Activated naive CD4-positive, alpha-beta T cell treated with anti-CD3 and anti-CD28 coated beads, Interleukin-2, amount 50 U/mL, for 24 hours (primary cell): ENCODE results near the gene NKIRAS1.
A peak's percentile ranks its signal among the peaks of the same experiment; 100 is the strongest.

Experiments
- H3K27ac Mint-ChIP-seq: one replicate; pipeline ENCODE4 v1.8.0; 2021; ENCODE audit warnings: mild to moderate bottlenecking, mixed read lengths
- H3K27me3 Mint-ChIP-seq: one replicate; pipeline ENCODE4 v1.8.0; 2021; ENCODE audit warnings: mixed read lengths
- H3K36me3 Mint-ChIP-seq: one replicate; pipeline ENCODE4 v1.8.0; 2021; ENCODE audit warnings: mixed read lengths
- H3K4me1 Mint-ChIP-seq: one replicate; pipeline ENCODE4 v1.8.0; 2021; ENCODE audit warnings: mixed read lengths
- H3K4me3 Mint-ChIP-seq: one replicate; pipeline ENCODE4 v1.8.0; 2021; ENCODE audit warnings: mild to moderate bottlenecking, mixed read lengths
- H3K9me3 Mint-ChIP-seq: one replicate; pipeline ENCODE4 v1.8.0; 2021; ENCODE audit warnings: mixed read lengths

Gene NKIRAS1

DNA sequence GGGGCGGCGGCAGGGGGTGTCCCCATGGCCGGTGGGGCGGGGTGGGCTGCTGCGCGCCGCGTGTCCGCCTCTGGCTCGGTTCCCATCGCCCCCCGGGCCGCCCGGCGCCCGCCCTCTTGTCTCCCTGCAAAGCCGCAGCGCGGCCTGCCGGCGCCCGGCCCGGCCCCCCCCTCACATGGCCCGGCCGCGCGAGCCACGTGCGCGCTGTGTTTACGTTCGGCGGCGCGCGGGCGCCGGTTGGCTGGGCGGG lies 28.8 kb upstream of the NKIRAS1 start:
- H3K4me1 Mint-ChIP-seq: peaks cover 52% of the 10 kb centered on the region
- peak overlapping the region; percentile 76 for H3K27ac Mint-ChIP-seq
- no peaks in the 10 kb centered on the region for H3K9me3 Mint-ChIP-seq
- H3K36me3 Mint-ChIP-seq: peaks cover 2% of the 10 kb centered on the region
- H3K4me3 Mint-ChIP-seq: peak overlapping the region; percentile 58
- no peaks in the 10 kb centered on the region for H3K27me3 Mint-ChIP-seq

DNA sequence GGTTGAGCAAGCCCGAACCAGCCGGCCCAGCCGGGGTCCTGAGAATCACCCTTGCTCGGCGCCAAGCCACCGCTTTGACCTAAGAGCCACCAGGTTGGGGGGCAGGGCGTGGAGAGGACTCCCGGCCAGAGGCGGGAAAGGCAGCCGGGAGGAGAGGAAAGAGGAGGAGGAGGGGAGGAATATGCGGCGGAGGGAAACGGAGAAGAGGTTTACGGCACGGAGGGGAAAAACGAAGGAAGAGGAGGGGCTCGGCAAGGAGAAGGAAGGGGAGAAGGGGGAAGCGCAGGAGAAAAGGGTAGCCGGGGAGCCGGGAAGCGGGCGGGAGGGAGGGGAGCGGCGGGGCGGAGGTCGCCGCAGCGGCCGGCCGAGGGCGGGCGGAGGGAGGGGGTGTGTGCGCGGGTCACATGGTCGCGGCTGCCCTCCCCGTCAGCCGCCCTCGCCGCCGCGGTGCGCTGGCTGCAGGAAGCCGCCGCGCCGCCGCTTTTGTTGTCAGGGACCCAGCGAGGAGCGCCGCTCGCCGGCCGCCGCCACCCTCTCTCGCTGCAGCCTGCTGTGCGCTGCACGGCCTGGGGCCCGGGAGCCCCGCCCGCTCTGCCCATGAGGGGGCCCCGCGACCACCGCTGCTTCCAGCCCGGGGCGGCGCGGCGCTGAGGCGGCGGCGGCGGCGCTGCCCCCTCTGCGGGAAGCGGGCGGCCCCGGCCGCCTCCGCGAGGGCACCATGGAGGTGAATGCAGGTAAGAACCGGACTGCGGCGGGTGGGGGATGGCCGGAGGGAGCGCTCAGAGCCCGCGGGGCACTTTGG lies 28.3 kb upstream of the NKIRAS1 start, which contains the start of gene NR1D2:
TSS of gene NR1D2 (plus strand) at position 426 of the 802 bp plus-strand sequence. CDS start at position 719, 293 bp downstream.
- Mint-ChIP-seq H3K9me3 (no peaks in the 10 kb centered on the region), H3K27me3 (no peaks in the 10 kb centered on the region), H3K27ac (peak within 1 kb of the TSS; percentile 87), H3K4me1 (peaks cover 47% of the 10 kb centered on the region), H3K4me3 (peak within 1 kb of the TSS; percentile 86), H3K36me3 (peaks cover 2% of the 10 kb centered on the region)

DNA sequence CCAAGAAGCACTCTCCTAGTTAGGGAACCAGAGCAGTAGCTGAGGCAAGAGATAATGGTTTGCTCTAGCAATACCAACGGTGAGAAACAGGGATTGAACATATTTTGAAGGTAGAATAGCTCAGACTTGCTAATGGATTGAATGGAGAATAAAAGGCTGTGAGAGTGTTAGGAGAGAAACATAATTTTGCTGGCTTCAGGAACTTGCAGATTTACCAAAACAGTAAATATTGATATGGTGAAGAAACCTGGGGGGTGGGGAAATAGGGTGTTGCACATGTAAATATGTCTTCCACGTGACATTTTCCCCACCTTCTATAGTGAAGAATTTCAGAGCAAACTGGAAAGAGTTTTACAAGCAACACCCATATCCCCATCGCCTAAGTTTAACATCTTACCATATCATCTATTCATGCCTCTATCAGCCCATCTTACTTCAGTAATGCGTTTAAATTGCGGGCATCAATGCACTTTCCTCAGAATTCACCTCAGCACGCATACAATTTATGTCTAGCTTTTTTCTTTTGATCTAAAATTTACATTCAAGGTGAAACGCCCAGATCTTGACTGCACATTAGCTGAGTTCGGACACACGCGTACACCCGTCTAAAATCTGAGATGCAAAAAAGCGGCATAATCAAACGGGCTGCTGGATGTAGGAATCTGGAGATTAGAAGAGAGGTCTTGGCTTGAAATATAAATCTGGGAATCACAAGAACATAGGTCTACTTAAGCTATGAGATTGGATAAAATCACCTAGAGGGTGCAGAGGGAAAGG lies 27.4 kb upstream of the NKIRAS1 start:
- no peaks in the 10 kb centered on the region for H3K27me3 Mint-ChIP-seq
- H3K36me3 Mint-ChIP-seq: peaks cover 2% of the 10 kb centered on the region
- H3K27ac Mint-ChIP-seq: peak overlapping the region; percentile 84
- H3K9me3 Mint-ChIP-seq: no peaks in the 10 kb centered on the region
- H3K4me1 Mint-ChIP-seq: peaks cover 38% of the 10 kb centered on the region
- peak overlapping the region; percentile 85 for H3K4me3 Mint-ChIP-seq

DNA sequence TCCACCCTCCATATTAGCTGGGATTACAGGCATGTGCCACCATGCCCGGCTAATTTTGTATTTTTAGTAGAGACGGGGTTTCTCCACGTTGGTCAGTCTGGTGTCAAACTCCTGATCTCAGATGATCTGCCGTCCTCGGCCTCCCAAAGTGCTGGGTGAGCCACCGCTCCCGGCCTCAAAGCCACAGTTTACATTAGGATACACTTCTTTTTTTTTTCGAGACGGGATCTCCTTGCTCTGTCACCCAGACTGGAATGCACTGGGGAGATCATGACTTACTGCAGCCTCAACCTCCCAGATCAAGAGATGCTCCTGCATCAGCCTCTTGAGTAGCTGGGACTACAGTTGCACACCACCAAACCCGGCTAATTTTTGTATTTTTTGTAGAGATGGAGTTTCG lies 25.8 kb upstream of the NKIRAS1 start:
- Mint-ChIP-seq H3K4me1 (peaks cover 26% of the 10 kb centered on the region), H3K27ac (no peak overlapping the region), H3K27me3 (no peaks in the 10 kb centered on the region), H3K36me3 (peaks cover 4% of the 10 kb centered on the region), H3K4me3 (no peak overlapping the region), H3K9me3 (no peaks in the 10 kb centered on the region)

DNA sequence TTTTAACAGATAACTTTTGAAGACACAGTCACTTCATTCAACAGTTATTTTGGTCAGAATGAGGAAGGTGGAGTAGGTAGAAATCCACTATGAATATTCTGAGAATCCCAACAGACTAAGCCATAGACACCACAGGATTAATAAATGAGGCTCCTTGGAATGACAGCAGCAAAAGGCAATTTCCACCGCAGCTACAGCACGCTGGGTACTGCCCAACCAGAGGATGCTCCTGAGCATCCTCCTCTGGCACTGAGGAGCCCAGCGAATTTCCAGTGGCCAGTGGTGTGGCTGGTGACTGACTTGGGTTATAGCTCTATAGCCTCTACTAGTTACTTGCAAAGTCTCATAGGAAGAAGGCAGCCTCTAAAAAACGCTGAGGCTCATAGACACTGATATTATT lies 24.6 kb upstream of the NKIRAS1 start:
- Mint-ChIP-seq H3K27me3 (no peaks in the 10 kb centered on the region), H3K4me1 (peaks cover 14% of the 10 kb centered on the region), H3K36me3 (peaks cover 4% of the 10 kb centered on the region), H3K9me3 (no peaks in the 10 kb centered on the region), H3K4me3 (no peak overlapping the region), H3K27ac (no peak overlapping the region)

DNA sequence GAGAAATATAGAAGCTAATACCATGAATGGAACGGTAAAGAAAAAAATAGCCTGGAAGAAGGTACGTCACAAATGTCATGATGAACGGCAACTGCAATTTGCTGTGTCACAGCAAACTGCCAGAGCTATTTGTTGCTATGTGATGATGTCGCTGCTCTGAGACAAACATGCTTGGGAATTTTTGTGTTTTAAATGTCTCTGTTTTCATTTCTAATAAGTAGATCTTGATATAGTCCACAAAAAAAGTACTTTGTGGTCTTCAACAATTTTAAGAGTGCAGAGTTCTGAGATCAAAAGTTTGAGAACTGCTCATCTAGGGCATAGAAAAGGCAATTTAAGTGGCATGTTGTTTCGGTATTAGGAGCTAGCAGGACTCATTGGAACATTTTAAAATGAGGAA lies 24.0 kb upstream of the NKIRAS1 start:
- peaks cover 4% of the 10 kb centered on the region for H3K36me3 Mint-ChIP-seq
- H3K4me3 Mint-ChIP-seq: no peak overlapping the region
- H3K27me3 Mint-ChIP-seq: no peaks in the 10 kb centered on the region
- H3K4me1 Mint-ChIP-seq: peaks cover 13% of the 10 kb centered on the region
- no peak overlapping the region for H3K27ac Mint-ChIP-seq
- H3K9me3 Mint-ChIP-seq: no peaks in the 10 kb centered on the region

DNA sequence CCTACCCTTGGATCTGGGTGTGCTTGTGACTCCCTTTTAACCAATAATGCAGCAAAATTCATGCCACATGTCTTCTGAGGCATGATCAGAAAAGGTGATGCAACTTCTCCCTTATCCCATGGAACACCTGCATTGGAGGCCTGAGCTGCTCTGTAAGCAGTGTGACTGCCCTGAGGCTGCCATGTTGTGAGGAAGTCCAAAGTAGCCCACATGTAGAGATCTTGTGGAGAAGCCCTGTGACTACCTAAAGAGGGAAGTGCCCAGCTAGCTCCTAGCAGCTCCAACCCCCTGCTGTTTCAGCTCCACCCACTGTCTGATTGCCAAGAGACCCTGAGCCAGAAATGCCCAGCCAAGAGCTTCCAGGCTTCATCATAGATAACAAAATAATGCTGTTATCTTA lies 21.9 kb upstream of the NKIRAS1 start:
- H3K27me3 Mint-ChIP-seq: no peaks in the 10 kb centered on the region
- peaks cover 4% of the 10 kb centered on the region for H3K36me3 Mint-ChIP-seq
- no peak overlapping the region for H3K27ac Mint-ChIP-seq
- peaks cover 4% of the 10 kb centered on the region for H3K4me1 Mint-ChIP-seq
- no peaks in the 10 kb centered on the region for H3K9me3 Mint-ChIP-seq
- H3K4me3 Mint-ChIP-seq: no peak overlapping the region

DNA sequence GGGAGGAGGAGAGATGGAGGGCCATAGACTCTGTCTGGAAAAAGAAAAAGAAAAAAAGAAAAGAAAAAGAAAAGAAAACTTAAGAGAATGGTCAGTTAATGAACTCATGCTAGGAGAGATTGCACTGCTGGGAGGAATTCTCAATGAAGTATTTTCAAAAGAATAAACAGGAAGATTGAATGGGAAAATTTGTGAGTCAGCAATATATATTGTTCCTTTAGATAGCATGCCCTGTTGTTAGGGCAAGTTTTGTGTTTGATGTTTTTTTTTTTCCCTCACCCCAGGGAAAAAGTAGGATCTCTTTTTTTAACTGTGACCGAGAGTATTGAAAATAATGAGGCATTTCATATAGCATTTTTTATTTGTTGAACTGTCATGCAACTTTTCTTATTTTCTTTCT lies 20.5 kb upstream of the NKIRAS1 start:
- Mint-ChIP-seq H3K9me3 (no peaks in the 10 kb centered on the region), H3K27me3 (no peaks in the 10 kb centered on the region), H3K27ac (no peak overlapping the region), H3K4me1 (no peaks in the 10 kb centered on the region), H3K36me3 (peaks cover 4% of the 10 kb centered on the region), H3K4me3 (no peak overlapping the region)

DNA sequence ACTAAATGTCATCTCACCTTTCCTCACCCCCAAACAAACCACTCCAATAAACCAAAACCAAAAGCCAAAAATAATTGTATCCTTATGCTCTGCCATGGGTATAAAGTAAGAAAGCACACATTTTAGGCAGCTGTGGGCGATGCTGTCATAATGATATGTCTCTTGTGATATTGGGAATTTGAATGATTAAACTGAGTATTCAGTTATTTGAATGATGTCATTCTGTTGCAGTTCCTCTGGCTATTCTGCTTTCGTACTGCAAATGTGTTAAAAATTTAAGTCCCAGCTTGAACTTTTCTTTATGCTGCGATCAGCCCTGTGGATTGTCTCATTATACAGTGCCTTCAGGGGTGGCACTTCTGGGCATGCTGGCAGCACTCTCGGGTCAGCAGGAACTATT lies 17.5 kb upstream of the NKIRAS1 start:
- H3K4me3 Mint-ChIP-seq: no peak overlapping the region
- H3K27me3 Mint-ChIP-seq: no peaks in the 10 kb centered on the region
- no peaks in the 10 kb centered on the region for H3K9me3 Mint-ChIP-seq
- H3K36me3 Mint-ChIP-seq: peaks cover 4% of the 10 kb centered on the region
- no peak overlapping the region for H3K27ac Mint-ChIP-seq
- H3K4me1 Mint-ChIP-seq: no peaks in the 10 kb centered on the region

DNA sequence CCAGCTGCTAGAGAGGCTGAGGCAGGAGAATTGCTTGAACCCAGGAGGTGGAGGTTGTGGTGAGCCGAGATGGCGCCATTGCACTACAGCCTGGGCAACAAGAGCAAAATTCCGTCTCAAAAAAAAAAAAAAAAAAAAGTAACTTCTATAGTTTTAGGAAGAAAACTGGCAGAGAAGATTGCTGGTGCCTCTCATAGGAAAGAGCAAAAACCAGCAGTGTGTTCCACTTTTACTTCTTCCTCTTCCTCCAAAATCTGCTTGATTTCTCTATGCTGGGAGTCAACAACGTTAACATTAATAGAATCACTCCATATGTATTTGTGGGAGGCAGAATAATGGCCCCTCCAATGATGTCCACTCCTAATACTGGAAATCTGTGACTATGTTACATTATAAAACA lies 15.8 kb upstream of the NKIRAS1 start:
- H3K9me3 Mint-ChIP-seq: no peaks in the 10 kb centered on the region
- H3K36me3 Mint-ChIP-seq: no peaks in the 10 kb centered on the region
- no peaks in the 10 kb centered on the region for H3K4me1 Mint-ChIP-seq
- no peak overlapping the region for H3K27ac Mint-ChIP-seq
- H3K27me3 Mint-ChIP-seq: no peaks in the 10 kb centered on the region
- H3K4me3 Mint-ChIP-seq: no peak overlapping the region

DNA sequence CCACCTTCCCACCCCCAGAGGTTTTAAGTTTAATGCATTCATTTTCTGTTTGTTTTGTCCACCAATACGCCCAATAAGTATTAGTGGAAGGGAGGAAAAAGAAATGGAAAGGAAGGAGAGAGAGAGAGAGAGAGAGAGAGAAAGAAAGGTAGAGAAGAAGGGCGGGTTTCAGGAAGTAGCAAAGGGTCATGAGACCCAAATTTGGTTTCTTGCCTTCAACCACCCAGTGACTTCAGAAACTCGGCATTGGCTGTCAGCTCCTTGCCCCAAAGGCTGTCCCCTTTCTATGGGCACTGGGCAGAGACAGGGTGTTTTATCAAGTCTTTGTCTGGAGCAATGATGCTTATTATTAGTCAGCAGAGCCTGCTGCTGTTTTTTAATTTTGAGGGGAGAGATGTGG lies 14.8 kb upstream of the NKIRAS1 start:
- no peaks in the 10 kb centered on the region for H3K9me3 Mint-ChIP-seq
- no peak overlapping the region for H3K4me3 Mint-ChIP-seq
- no peaks in the 10 kb centered on the region for H3K27me3 Mint-ChIP-seq
- H3K27ac Mint-ChIP-seq: no peak overlapping the region
- H3K4me1 Mint-ChIP-seq: no peaks in the 10 kb centered on the region
- H3K36me3 Mint-ChIP-seq: no peaks in the 10 kb centered on the region

DNA sequence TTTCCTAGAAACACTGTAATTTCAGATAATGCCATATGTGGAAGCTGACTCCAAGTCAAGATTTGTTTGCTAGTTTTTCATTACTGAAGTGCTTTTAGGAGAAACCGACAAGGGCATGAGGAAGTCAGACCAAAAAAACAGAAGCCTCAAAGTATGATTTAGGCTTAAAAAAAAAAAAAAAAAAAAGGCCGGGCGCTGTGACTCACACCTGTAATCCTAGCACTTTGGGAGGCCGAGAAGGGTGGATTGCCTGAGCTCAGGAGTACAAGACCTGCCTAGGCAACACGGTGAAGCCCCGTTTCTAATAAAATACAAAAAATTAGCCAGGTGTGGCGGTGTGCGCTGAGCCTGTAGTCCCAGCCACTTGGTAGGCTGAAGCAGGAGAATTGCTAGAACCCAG lies 11.7 kb upstream of the NKIRAS1 start:
- H3K9me3 Mint-ChIP-seq: no peaks in the 10 kb centered on the region
- H3K36me3 Mint-ChIP-seq: no peaks in the 10 kb centered on the region
- no peaks in the 10 kb centered on the region for H3K4me1 Mint-ChIP-seq
- H3K4me3 Mint-ChIP-seq: no peak overlapping the region
- H3K27me3 Mint-ChIP-seq: no peaks in the 10 kb centered on the region
- H3K27ac Mint-ChIP-seq: no peak overlapping the region

DNA sequence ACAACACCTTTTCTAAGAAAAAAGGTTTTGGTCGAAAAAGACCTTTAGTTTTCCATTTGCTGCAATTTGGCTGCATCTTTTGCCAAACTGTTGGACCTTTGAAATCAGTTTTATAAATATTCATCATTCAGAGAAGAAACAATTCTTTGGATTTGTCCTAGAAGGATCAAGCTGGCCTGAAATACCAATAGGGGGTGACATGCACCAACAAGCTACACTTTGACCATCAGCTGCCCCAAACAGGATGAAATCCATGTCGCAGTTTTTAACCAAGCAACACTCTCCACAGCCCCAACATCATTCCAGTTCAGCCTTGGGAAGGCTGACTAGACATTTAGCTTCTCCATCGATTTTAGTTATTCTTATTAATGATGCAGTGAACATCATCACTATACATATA lies 9.9 kb upstream of the NKIRAS1 start:
- Mint-ChIP-seq H3K4me3 (no peak overlapping the region), H3K36me3 (no peaks in the 10 kb centered on the region), H3K27me3 (no peaks in the 10 kb centered on the region), H3K9me3 (no peaks in the 10 kb centered on the region), H3K4me1 (no peaks in the 10 kb centered on the region), H3K27ac (no peak overlapping the region)

DNA sequence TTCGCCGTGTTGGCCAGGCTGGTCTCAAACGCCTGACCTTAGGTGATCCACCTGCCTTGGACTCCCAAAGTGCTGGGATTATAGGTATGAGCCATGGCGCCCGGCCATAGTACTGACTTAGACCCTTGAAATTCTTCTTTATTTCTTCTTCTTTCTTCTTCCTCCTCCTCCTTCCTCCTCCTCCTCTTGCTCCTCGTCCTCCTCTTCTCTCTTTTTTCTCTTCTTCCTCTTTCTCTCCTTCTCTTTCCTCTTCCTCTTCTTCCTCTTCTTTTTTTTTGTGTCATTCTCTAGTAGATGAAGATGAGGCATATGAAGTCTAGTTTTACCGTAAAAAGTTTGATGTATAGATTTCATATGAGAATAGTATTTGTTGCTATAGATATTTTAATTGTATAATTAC lies 9.5 kb upstream of the NKIRAS1 start:
- Mint-ChIP-seq H3K27me3 (no peaks in the 10 kb centered on the region), H3K9me3 (no peaks in the 10 kb centered on the region), H3K4me3 (no peak overlapping the region)

DNA sequence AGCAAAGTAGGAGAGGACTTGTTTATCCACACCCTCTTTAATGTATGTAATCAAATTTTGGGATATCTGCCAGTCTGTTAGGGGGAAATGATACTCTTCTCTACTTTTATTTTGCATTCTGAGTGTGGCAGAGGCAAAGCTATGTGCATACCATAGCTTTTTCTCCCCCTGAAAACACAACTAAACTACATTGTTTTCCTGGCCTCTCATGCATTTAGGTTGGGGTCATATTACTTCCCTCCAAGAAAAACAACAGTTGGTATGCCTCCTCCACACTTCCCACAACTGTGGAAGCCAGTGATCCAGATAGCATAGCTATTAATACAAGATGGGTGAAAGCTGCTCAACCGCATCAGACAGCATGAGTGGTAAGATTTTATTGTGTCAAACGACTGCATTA lies 7.0 kb upstream of the NKIRAS1 start:
- no peaks in the 10 kb centered on the region for H3K9me3 Mint-ChIP-seq
- no peaks in the 10 kb centered on the region for H3K27me3 Mint-ChIP-seq
- H3K27ac Mint-ChIP-seq: no peak overlapping the region
- H3K4me3 Mint-ChIP-seq: no peak overlapping the region
- peaks cover 16% of the 10 kb centered on the region for H3K36me3 Mint-ChIP-seq
- peaks cover 21% of the 10 kb centered on the region for H3K4me1 Mint-ChIP-seq

More for the DNA sequence above, 9.5 kb upstream of the NKIRAS1 start:
- peaks cover 2% of the 10 kb centered on the region for H3K4me1 Mint-ChIP-seq
- H3K27ac Mint-ChIP-seq: peak overlapping the region; percentile 6
- H3K36me3 Mint-ChIP-seq: peaks cover under 1% of the 10 kb centered on the region

DNA sequence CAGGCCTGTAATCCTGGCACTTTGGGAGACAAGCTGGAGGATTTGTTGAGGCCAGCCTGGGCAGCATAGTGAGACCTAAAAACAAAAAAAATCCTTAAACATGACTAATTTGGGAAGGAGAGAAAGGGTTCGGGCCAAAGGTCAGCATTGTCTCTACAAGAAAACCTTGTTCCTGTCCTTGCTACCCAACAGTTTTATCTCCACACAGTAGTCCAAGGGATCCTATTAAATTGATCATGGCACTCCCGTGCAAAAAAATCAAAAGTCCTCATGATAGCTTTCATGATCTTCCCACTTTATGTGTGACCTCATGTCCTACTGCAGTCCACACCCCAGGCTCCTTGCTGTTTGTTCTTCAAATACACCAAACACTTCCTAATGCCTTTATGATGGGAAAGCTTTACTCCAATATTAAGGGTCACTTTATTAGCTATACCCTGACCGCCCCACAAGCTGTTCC lies 4.3 kb upstream of the NKIRAS1 start:
- Mint-ChIP-seq H3K9me3 (no peaks in the 10 kb centered on the region), H3K27ac (peak overlapping the region; percentile 62), H3K4me1 (peaks cover 27% of the 10 kb centered on the region), H3K4me3 (peak overlapping the region; percentile 15), H3K36me3 (peaks cover 32% of the 10 kb centered on the region), H3K27me3 (no peaks in the 10 kb centered on the region)
